ENCODE measurements around the gene GASK1A.

The GASK1A gene

DNA sequence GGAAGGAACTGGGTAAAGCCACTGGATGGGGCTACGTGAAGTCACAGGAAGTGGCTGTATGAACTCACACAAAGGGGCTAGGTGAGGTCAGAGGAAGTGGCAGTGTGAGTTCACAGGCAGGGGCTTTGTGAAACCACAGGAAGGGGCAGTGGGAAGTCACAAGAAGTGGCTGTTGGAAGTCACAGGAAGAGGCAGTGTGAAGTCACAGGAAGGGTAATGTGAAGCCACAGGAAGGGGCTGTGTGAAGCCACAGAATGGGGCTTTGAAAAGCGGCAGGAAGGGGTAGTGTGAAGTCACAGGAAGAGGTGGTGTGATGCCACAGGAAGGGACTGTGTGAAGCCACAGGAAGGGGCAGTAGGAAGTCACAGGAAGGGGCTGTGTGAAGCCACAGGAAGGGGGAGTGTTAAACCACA lies 34.6 kb downstream of the GASK1A start:
- no peak for DNase-seq (ENCODE audit: low spot score)

DNA sequence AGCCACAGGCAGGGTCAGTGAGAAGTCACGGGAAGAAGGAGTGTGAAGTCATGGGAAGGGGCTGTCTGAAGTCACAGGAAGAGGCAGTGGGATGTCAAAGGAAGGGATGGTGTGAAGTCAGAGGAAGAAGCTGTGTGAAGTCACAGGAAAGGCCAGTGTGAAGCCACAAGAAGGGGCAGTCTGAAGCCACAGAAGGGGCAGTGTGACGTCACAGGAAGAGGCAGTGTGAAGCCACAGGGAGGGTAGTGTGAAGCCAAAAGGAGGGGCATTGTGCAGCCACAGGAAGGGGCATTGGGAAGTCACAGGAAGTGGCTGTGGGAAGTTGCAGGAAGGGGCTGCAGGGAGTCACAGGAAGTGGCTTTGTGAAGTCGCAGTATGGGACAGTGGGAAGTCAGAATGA lies 35.1 kb downstream of the GASK1A start:
- DNase-seq (ENCODE audit: low spot score), result no peak

DNA sequence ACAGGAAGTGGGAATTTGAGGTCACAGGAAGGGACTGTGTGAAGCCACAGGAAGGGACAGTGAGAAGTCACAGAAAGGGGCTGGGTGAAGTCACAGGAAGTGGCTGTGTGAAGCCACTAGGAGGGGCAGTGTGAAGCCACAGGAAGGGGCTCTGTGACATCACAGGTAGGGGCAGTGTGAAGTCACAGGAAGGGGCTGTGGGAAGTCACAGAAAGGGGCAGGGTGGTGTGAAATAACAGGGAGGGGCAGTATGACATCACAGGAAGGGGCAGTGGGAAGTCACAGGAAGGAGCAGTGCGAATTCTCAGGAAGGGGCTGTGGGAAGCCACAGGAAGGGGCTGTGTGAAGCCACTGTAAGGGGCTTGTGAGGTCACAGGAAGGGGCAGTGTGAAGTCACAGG lies 35.8 kb downstream of the GASK1A start:
- DNase-seq (ENCODE audit: low spot score), result no peak

DNA sequence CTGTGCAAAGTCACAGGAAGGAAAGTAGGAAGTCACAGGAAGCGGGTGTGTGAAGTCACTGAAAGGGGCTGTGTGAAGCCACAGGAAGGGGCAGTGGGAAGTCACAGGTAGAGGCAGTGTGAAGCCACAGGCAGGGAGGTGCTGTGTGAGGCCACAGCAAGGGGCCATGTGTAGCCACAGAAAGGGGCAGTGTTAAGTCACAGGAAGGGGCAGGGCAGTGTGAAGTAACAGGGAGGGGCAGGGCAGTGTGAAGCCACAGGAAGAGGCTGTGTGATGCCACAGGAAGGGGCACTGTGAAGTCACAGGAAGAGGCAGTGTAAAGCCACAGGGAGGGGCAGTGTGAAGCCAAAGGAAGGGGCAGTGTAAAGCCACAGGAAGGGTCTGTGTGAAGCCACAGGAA lies 36.5 kb downstream of the GASK1A start:
- DNase-seq (ENCODE audit: low spot score), result no peak

DNA sequence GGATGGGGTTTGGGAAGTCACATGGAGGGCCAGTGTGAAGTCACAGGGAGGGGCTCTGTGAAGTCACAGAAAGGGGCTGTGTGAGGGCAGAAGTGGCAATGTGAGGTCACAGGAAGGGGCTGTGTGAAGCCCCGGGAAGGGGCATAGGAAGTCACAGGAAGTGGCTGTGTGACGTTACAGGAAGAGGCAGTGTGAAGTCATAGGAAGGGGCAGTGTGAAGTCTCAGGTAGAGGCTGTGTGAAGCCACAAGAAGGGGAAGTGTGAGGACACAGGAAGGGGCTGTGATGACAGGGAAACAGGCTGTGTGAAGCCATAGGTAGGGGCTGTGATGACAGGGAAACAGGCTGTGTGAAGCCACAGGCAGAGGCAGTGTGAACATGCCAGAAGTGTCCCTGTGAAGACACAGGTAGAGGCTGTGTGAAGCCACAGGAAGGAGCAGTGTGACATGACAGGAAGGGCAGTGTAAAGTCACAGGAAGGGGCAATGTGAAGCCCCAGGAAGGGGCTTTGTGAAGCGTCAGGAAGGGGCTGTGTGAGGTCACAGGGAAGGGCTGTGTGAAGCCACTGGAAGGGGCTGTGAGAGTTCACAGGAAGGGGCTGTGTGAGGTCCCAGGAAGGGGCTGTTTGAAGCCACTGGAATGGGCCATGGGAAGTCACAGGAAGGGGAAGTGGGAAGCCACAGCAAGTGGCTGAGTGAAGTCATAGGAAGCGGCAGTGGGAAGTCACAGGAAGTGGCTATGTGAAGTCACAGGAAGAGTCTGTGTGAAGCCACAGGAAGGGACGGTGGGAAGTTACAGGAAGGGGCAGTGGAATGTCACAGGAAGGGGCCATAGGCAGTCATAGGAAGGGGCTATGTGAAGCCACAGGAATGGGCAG lies 37.1 kb downstream of the GASK1A start:
- no peak for DNase-seq (ENCODE audit: low spot score)

DNA sequence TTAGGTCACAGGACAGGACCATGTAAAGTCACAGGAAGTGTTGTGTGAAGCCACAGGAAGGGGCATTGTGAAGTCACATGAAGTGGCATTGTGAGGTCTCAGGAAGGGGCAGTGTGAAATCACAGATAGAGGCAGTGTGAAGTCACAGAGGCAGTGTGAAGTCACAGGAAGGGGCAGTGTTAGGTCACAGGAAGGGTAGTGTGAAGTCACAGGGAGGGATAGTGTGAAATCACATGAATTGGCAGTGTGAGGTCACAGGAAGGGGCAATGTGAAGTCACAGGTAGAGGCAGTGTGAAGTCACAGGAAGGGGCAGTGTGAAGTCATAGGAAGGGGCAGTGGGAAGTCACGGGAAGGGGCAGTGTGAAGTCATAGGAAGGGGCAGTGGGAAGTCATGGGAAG lies 37.9 kb downstream of the GASK1A start:
- DNase-seq (ENCODE audit: low spot score), result no peak

DNA sequence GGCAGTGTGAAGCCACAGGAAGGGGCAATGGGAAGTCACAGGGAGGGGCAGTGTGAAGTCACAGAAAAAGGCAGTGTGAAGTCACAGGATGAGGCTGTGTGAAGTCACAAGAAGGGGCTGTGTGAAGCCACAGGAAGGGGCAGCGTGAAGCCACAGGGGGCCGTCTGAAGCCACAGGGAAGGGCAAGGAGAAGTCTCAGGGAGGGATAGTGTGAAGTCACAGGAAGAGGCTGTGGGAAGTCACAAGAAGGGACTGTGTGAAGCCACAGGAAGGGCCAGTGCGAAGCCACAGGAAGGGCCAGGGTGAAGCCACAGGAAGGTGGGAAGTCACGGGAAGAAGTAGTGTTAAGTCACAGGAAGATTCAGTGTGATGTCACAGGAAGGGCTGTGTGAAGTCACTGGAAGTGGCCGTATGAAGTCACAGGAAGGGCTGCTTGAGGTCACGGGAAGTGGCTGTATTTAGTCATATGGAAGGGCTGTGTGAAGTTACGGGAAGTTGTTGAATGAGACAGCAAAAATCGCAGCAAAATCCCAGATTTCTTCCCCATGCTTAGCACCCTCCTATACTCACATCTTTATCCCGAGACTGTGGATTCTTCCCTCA lies 38.6 kb downstream of the GASK1A start:
- no peak for DNase-seq (ENCODE audit: low spot score)

- DNase-seq (ENCODE audit: low spot score), result peak; percentile 55
Measured at GRCh38 chr3:43018246-43018645, 39.1 kb downstream of the GASK1A start.

DNA sequence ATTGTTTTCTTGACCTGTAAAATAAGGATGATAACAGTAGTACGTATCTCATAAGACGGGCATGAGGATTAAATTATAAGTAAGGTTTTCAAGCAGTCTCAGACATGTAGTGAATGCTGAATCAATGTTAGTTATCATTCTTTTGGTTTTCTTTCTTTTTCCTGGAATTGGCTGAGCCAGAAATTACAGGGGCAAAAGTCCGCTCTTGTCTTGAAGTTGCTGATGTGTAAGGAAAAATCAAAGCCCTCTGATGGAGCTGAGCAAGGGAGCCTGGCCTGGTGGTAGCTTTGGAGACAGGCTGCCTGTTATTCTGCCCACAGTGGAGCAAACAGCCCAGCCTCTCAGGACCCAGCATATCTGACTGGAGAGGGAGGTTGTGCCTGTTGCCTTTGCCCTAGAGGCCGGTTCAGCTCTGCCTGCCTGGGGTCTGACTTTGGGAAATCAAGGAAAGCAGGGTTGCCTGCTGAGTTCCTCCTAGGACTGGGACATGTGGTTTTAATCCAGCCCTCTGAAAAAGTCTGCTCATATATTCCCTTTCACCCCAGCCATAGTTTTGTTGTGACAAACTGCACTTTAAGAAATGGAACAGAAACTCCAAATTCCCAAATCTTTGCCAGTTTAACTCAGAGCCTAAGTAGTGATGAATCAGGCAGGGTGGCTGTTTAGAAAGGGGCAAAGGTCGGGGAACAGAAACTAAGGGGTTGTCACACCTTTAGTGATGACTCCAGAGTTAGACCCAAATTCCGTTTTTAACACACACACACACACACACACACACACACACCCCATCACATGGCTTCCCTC lies 40.1 kb downstream of the GASK1A start:
- DNase-seq (ENCODE audit: low spot score), result no peak

DNA sequence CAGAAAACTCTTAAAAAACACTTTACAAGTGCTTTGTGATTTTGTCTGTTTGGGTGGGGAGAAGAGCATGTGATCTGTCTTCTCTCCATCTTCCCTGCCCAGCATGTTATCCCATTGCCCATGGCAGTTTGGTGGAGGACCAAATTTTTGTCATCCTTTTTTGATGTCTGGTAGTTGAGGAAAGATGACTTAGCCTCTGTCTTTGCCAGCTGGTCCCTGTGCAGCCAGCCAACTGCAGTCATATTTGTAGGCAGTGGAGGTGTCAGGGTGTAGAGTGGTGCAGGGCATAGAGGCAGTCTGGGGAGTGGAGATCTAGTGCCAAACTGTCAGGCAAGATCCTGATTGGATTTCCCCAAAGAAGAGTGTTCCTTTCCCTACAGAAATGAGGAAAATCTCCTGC lies 40.7 kb downstream of the GASK1A start:
- DNase-seq (ENCODE audit: low spot score), result no peak

DNA sequence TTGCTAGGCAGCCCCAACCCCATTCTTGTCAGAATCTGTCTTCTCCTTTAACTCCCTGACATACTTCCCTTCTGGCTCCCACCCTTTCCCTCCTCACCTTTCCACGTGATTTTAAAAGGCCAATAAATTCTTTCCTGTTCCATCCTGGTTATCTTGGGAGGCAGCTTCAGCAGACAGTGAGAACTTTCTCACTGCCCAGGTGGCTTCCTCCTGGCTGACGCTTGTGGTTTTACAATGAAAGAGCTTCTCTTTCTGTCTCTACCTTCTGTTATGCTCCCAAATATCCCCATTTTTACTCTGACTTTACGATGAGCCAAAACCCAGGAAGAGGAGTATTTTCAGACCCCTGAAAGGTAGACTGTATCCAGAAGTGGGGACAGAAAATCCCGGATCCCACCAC lies 42.1 kb downstream of the GASK1A start:
- DNase-seq (ENCODE audit: low spot score), result no peak

GRCh38 chr3:43022121-43022520 lies 43.0 kb downstream of the GASK1A start:
- no peak for DNase-seq (ENCODE audit: low spot score)

DNA sequence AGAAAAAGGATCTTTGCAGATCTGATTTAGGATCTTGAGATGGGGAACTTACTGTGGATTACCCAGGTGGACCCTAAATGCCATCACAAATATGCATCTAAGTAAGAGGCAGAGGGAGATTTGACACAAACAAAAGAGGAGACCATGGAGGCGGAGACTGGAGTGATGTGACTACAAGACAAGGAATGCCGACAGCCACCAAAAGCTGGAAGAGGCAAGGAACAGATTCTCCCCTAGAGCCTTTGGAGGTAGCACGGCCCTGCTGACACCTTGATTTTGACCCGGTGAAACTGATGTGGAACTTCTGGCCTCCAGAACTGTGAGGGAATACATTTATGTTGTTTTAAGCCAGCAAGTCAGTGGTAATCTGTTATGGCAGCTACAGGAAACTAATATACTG lies 44.0 kb downstream of the GASK1A start:
- no peak for DNase-seq (ENCODE audit: low spot score)

GRCh38 chr3:43023746-43024145 lies 44.6 kb downstream of the GASK1A start:
- DNase-seq (ENCODE audit: low spot score), result no peak

- no peak for DNase-seq (ENCODE audit: low spot score)
Measured at GRCh38 chr3:43024181-43024885, 45.2 kb downstream of the GASK1A start.

DNA sequence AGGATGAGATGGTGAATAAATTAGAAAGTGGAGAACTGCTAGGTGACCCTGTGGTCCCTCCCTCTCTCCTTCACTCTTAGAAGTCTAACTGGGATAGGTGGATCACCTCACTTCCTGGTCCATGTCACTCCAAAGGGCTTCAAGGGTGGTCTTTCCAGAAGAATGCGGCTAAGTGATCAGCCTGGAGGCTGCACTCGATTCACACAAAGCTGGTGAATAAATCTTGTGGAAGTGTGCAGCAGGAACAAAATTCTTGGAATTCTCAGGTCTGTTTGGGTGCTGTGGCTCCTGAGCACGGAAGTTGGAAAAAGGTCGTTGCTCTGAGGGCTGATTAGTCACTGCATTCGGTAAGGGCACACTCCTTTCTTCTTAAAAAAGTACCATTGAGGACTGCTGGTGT lies 46.3 kb downstream of the GASK1A start:
- DNase-seq (ENCODE audit: low spot score), result no peak

- DNase-seq (ENCODE audit: low spot score), result no peak
Measured at GRCh38 chr3:43028001-43028400, 48.9 kb downstream of the GASK1A start.

GRCh38 chr3:43028678-43029490 lies 49.8 kb downstream of the GASK1A start:
- no peak for DNase-seq (ENCODE audit: low spot score)

DNA sequence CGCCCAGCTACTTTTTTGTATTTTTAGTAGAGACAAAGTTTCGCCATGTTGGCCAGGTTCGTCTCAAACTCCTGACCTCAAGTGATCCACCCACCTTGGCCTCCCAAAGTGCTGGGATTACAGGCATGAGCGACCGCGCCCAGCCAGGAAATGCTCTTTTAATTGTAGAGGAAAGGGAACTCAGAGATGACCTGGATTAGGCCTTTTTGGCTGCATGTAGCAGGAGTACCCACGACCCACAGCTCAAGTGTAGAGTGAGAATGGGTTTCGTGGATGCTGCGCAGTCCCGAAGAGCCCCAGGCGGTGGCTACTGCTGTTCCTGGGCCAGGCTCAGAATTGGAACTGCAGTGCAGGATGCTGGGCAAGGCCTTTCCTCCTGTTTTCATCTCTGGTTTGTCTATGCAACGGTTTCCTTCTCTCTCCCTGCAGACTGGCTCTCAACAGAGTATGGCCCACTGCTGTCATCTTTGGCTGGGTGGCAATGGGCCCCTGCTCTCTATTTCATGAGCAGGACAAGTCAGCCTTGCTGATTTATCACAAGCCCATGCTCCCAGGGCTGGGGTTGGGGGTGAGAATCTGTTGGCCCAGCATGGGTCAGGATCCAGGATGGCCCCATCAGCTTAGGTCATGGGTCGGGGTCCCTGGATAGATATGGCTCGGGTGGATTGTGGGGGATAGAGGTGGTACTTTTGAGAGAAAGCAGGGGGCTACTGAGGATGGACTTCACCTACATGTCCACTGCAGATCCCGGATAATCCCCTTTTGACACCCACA lies 51.2 kb downstream of the GASK1A start:
- DNase-seq (ENCODE audit: low spot score), result no peak

GRCh38 chr3:43031485-43031884 lies 52.4 kb downstream of the GASK1A start:
- DNase-seq (ENCODE audit: low spot score), result no peak

Data from D341Med (cell line).